ENCODE measurements around the gene COQ7.
A peak's percentile ranks its signal among the peaks of the same experiment; 100 is the strongest.

Gene COQ7

GRCh38 chr16:19086322-19087199, 19.1 kb downstream of the COQ7 start:
- DNase-seq = peak; percentile 77

- no peak for DNase-seq
These were observed 21.0 kb downstream of the COQ7 start for GRCh38 chr16:19088341-19088916.

- DNase-seq = no peak
These were observed 22.1 kb downstream of the COQ7 start for GRCh38 chr16:19089410-19089955.

DNA sequence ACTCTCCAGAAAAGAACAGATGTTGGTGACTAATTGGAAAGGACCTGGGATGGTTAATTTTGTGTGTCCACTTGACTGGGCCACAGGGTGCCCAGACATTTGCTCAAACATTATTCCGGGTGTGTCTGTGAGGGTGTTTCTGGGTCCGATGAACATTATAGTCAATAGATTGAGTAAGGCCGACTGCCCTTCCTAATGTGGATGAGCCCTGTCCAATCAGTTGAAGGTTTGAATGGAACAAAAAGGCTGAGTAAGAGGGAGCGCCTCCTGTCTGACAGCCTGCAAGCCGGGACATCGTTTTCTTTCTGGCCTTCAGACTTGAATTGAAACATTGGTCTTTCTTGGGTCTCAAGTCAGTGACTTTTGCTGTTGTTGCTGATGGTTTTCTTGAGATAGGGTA, 23.5 kb downstream of the COQ7 start:
- no peak for DNase-seq

- DNase-seq = no peak
These were observed 25.4 kb downstream of the COQ7 start for GRCh38 chr16:19092653-19093410.

GRCh38 chr16:19093631-19094541, 26.5 kb downstream of the COQ7 start:
- DNase-seq = no peak

DNA sequence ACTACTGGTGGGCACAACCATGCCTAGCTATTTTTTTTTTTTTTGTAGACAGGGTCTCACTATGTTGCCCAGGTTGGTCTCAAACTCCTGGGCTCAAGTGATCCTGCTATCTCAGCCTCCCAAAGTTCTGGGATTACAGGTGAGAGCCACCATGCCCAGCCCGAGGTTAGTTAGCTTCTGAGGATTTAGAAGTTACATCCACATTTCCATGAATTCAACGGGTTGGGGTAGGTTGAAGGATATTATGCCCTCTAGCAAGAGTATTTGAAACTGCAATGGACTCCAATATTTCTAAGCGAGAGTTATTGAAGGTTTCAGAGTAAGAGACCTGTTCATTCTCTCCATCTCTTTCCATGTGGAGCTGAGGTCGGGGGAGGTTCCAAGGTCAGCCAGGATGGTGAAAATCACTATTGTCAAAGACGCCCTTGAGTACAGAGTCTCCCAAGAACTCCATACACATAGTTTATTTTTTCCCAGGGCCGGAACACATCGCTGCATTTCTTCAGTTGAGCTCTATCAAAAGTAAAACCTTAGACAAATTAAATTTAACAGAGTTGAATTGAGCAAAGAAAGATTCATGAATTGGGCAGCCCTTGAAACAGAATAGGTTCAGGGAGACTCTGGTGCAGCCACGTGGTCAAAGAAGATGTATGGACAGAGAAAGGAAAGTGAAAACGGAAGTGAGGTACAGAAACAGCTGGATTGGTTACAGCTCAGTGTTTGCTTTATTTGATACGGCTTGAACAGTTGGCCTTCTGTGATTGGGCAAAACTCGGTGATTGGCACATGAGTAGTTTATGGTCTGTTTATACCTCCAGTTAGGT, 27.3 kb downstream of the COQ7 start:
- DNase-seq = peak; percentile 18

GRCh38 chr16:19095654-19096053, 28.2 kb downstream of the COQ7 start:
- no peak for DNase-seq

DNA sequence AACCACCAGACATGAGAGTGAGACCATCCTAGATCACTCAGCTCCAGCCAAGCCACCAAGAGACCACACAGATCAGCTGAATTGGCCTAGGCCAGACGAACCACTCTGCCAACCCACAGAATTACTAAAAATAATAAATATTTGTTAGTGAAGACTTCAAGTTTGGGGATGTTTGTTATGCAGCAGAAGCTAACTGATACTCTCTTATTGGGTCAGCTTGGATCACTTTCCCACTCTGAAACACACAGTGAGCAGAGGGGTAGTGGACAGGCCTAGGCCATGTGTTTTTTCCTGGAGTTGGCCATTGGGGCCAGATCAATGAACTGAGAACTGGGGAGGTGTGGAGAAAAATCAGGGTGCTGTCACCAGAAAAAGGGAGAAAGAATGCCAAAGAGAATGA, 30.8 kb downstream of the COQ7 start:
- DNase-seq = no peak

- no peak for DNase-seq
These were observed 34.9 kb downstream of the COQ7 start for GRCh38 chr16:19102187-19102872.

GRCh38 chr16:19104607-19105006, 37.2 kb downstream of the COQ7 start:
- no peak for DNase-seq

GRCh38 chr16:19105131-19105530, 37.7 kb downstream of the COQ7 start:
- no peak for DNase-seq

GRCh38 chr16:19105891-19106624, 38.6 kb downstream of the COQ7 start:
- DNase-seq = no peak

GRCh38 chr16:19106625-19107020, 39.2 kb downstream of the COQ7 start:
- DNase-seq = no peak

GRCh38 chr16:19108409-19109287, 41.2 kb downstream of the COQ7 start:
- DNase-seq = no peak

GRCh38 chr16:19109288-19109664, 41.9 kb downstream of the COQ7 start:
- no peak for DNase-seq

DNA sequence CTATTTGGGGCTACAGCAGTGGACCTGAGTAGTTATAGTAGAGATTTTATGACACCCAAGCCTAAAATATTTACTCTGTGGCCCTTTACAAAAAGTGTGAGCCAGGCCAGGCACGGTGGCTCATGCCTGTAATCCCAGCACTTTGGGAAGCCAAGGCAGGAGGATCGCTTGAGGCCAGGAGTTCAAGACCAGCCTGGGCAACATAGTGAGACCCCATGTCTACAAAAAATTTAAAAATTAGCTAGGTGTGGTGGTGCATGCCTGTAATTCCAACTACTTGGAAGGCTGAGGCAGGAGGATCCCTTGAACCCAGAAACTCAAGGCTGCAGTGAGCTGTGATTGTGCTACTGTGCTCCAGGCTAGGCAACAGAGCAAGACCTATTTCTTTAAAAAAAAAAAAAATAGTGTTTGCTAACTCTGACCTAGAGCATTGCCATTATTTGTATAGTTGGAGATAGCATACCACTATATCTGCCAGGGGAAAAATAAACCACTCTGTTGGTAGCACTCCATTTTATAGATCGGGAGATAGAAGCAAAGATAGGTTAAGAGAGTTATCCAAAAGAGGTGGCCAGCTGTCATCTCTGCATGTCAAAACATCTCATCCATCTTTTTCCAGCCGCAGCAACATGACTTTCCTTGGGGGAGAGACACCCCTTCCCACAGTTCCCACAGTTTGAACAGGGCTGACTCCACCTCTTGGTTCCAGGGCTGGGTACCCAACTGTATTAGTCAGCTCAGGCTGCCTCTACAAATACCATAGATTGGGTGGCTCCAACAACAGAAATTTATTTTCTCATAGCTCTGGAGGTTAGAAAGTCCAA, 43.3 kb downstream of the COQ7 start:
- DNase-seq = no peak

- no peak for DNase-seq
These were observed 44.6 kb downstream of the COQ7 start for GRCh38 chr16:19112099-19112407.
